Measurements from ENCODE around the gene OR51Q1.

OR51Q1 gene

GRCh38 chr11:5421811-5422210 is at the start of gene OR51Q1:
Gene OR51Q1, plus strand, starts transcription at chr11:5422111. Its CDS starts 90 bp downstream, at chr11:5422201.
- H3K9me3 ChIP-seq (ENCODE audit: insufficient read depth, low read length), result no peaks in the 10 kb centered on the region
- no peak within 1 kb of the TSS for H3K9ac ChIP-seq (ENCODE audit: low read length)
- no peak for TF ChIP-seq EZH2phosphoT487 (IDR thresholded peaks at IDR 0.05; ENCODE audit: low read depth)
- TF ChIP-seq, protein P1, sequence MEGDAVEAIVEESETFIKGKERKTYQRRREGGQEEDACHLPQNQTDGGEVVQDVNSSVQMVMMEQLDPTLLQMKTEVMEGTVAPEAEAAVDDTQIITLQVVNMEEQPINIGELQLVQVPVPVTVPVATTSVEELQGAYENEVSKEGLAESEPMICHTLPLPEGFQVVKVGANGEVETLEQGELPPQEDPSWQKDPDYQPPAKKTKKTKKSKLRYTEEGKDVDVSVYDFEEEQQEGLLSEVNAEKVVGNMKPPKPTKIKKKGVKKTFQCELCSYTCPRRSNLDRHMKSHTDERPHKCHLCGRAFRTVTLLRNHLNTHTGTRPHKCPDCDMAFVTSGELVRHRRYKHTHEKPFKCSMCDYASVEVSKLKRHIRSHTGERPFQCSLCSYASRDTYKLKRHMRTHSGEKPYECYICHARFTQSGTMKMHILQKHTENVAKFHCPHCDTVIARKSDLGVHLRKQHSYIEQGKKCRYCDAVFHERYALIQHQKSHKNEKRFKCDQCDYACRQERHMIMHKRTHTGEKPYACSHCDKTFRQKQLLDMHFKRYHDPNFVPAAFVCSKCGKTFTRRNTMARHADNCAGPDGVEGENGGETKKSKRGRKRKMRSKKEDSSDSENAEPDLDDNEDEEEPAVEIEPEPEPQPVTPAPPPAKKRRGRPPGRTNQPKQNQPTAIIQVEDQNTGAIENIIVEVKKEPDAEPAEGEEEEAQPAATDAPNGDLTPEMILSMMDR (IDR thresholded peaks at IDR 0.05; ENCODE audit: low read depth, low read length), result no peak
- H3K79me2 ChIP-seq (ENCODE audit: low read length), result no peaks in the 10 kb centered on the region
- no peak within 1 kb of the TSS for H3K27ac ChIP-seq (ENCODE audit: low read length)
- H3K4me1 ChIP-seq (ENCODE audit: low read length), result no peaks in the 10 kb centered on the region
- H3K4me2 ChIP-seq (ENCODE audit: low read length), result no peak within 1 kb of the TSS
- peaks cover 21% of the 10 kb centered on the region for H3K27me3 ChIP-seq (ENCODE audit: low read depth, low read length)
- no peak within 1 kb of the TSS for H2AFZ ChIP-seq (ENCODE audit: low read depth, low read length)
- no peaks in the 10 kb centered on the region for H4K20me1 ChIP-seq (ENCODE audit: insufficient read depth, low read length)
- H3K36me3 ChIP-seq (replicated peaks; ENCODE audit: low read depth, low read length), result no peaks in the 10 kb centered on the region
- no peak within 1 kb of the TSS for H3K4me3 ChIP-seq (ENCODE audit: low read length)

DNA sequence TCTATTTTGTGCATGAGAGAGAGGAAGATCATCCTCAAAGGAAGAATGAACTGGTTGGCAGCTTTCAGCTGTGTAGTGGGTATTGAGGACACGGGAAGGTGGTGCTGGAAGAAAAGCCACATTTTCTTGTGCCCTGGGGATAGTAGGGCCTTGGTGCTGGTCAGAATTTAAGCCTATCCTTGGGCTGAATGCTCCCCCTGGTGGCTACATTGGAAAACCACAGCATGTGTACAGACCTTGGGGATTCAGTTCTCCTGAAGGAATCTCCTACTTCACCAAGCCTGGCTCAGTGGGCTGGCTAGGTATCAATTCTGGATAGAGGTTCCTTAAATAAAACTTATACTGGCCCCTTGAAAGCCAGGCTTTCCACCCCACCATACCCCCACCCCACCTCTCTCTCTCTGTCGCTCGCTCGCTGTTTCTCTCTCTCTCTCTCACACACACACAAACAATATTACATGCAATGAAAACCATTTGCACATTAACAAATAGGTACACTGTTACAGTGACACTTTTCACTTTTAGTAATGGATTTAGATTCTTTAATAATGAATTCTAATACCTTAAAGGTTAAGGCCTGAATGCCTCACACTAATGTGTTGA is 41.1 kb upstream of the OR51Q1 start:
- no peaks in the 10 kb centered on the region for H3K9me3 ChIP-seq (ENCODE audit: insufficient read depth, low read length)
- TF ChIP-seq, protein P1 (IDR thresholded peaks at IDR 0.05; ENCODE audit: low read depth, low read length), result peak; percentile 83
- TF ChIP-seq EZH2phosphoT487 (IDR thresholded peaks at IDR 0.05; ENCODE audit: low read depth), result no peak
- H3K4me1 ChIP-seq (ENCODE audit: low read length), result no peaks in the 10 kb centered on the region
- H3K27ac ChIP-seq (ENCODE audit: low read length), result no peak overlapping the region
- 0 out of 2 replicates have a peak, but pooled peaks cover 7% of the 10 kb centered on the region for H3K27me3 ChIP-seq (ENCODE audit: low read depth, low read length)
- no peaks in the 10 kb centered on the region for H4K20me1 ChIP-seq (ENCODE audit: insufficient read depth, low read length)
- no peak overlapping the region for H3K4me2 ChIP-seq (ENCODE audit: low read length)
- no peak overlapping the region for H3K9ac ChIP-seq (ENCODE audit: low read length)
- H3K36me3 ChIP-seq (replicated peaks; ENCODE audit: low read depth, low read length), result no peaks in the 10 kb centered on the region
- H2AFZ ChIP-seq (ENCODE audit: low read depth, low read length), result no peak overlapping the region
- H3K4me3 ChIP-seq (ENCODE audit: low read length), result no peak overlapping the region
- no peaks in the 10 kb centered on the region for H3K79me2 ChIP-seq (ENCODE audit: low read length)

- Histone ChIP-seq H4K20me1 (ENCODE audit: insufficient read depth, low read length) (no peaks in the 10 kb centered on the region), H3K4me2 (ENCODE audit: low read length) (no peak within 1 kb of the TSS), H3K36me3 (replicated peaks; ENCODE audit: low read depth, low read length) (no peaks in the 10 kb centered on the region), H3K79me2 (ENCODE audit: low read length) (no peaks in the 10 kb centered on the region), H3K4me1 (ENCODE audit: low read length) (no peaks in the 10 kb centered on the region), H2AFZ (ENCODE audit: low read depth, low read length) (no peak within 1 kb of the TSS), H3K27ac (ENCODE audit: low read length) (no peak within 1 kb of the TSS), H3K4me3 (ENCODE audit: low read length) (no peak within 1 kb of the TSS), H3K9ac (ENCODE audit: low read length) (no peak within 1 kb of the TSS), H3K9me3 (ENCODE audit: insufficient read depth, low read length) (no peaks in the 10 kb centered on the region), H3K27me3 (ENCODE audit: low read depth, low read length) (0 out of 2 replicates have a peak, but pooled peaks cover 7% of the 10 kb centered on the region)
- no peak for TF ChIP-seq EZH2phosphoT487 (IDR thresholded peaks at IDR 0.05; ENCODE audit: low read depth)
- TF ChIP-seq, protein P1 (IDR thresholded peaks at IDR 0.05; ENCODE audit: low read depth, low read length), result no peak
These were observed 38.3 kb upstream of the OR51Q1 start, which contains the start of gene OR51M1 for GRCh38 chr11:5383576-5383975. Gene OR51M1, plus strand, starts transcription at chr11:5383812. Its CDS starts 5,587 bp downstream, at chr11:5389399.

DNA sequence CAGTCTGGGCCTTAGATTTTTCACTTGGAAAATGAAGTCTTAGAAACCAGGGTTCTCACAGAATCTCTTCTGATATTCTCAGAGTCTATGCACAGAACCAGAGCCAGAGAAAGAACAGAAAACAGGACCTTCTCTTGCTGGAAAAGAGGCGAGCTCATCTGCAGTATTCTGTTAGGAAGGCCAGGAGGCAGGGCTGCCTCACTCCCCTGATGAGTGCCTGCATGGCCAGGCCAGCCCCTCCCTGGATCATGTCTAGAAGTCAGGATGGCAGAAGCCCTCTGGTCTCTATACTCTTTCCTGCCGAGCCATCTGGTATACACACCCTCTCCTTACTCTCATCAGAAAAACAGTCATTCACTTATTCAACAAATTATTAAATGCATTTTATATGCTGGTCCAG is 37.6 kb upstream of the OR51Q1 start:
- Histone ChIP-seq H3K36me3 (replicated peaks; ENCODE audit: low read depth, low read length) (no peaks in the 10 kb centered on the region), H3K9ac (ENCODE audit: low read length) (no peak overlapping the region), H3K4me1 (ENCODE audit: low read length) (no peaks in the 10 kb centered on the region), H2AFZ (ENCODE audit: low read depth, low read length) (no peak overlapping the region), H3K27me3 (ENCODE audit: low read depth, low read length) (0 out of 2 replicates have a peak, but pooled peaks cover 7% of the 10 kb centered on the region), H3K27ac (ENCODE audit: low read length) (no peak overlapping the region), H3K4me2 (ENCODE audit: low read length) (no peak overlapping the region), H3K4me3 (ENCODE audit: low read length) (no peak overlapping the region), H3K9me3 (ENCODE audit: insufficient read depth, low read length) (no peaks in the 10 kb centered on the region), H4K20me1 (ENCODE audit: insufficient read depth, low read length) (no peaks in the 10 kb centered on the region), H3K79me2 (ENCODE audit: low read length) (no peaks in the 10 kb centered on the region)
- TF ChIP-seq, protein P1 (IDR thresholded peaks at IDR 0.05; ENCODE audit: low read depth, low read length), result no peak
- no peak for TF ChIP-seq EZH2phosphoT487 (IDR thresholded peaks at IDR 0.05; ENCODE audit: low read depth)
